ENCODE results near the gene ZNF423. TPM values are rescaled to one million over a fixed set of nuclear protein-coding genes. Genes with fewer than 3 reads are reported as not detected.
A peak's percentile ranks its signal among the peaks of the same experiment; 100 is the strongest.

Gene ZNF423
- polyA plus RNA-seq, 1 of the 3 experiments (the other 2 are of a cell fraction), result 1.2 TPM

DNA sequence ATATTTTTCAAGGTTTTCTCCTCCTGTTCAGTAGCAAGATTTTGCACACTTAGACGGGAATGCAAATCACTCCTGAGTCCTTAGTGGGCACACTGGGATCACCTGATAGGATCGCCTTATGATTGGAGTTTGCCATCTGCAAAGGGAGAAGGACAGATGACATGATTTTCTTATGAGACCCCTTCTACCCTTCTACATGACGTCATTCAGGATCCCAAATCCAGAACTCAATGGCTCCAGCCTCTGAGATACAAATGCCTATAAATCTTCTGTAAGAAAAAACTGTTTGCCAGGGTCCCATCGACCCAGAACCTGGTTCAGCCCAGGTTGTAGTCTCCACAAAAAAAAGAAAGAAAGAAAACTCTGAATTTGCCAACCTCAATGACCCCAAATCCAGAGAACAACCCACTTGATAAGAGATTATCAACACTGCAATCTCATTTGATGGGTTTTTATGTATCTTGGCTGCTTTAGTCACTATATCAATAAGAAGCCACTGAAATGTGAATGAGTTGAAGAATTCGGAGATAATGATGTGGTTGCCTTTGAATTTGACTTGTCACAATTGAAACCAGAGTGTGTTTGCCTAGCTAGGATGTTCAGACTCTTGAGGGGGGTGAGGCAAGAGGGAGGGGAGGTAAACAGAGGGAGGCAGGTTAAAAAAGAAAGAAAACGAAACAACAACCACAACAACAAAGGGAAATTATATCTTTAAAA lies 6.7 kb downstream of the ZNF423 start:
- Histone ChIP-seq H3K9ac (no peak overlapping the region), H3K4me2 (no peak overlapping the region), H3K79me2 (ENCODE audit: insufficient read depth) (no peaks in the 10 kb centered on the region), H3K27ac (ENCODE audit: low read depth in 2 of 2, low read length in 1 of 2) (peak overlapping the region in 1 of 2 experiments; percentile 92; a peak in 2 of 4 replicates), H4K20me1 (ENCODE audit: insufficient read depth) (no peaks in the 10 kb centered on the region; the same call in 1 of the 2 replicates), H3K4me1 (ENCODE audit: control insufficient read depth in 1 of 2, insufficient read depth in 2 of 2, low read depth in 1 of 2, low read length in 1 of 2) (peaks cover 8 to 81% of the 10 kb centered on the region in 2 experiments; a peak in 3 of 4 replicates), H3K27me3 (ENCODE audit: insufficient read depth) (no peaks in the 10 kb centered on the region), H3K9me3 (no peaks in the 10 kb centered on the region), H2AFZ (ENCODE audit: low read depth) (no peak overlapping the region), H3K9me2 (no peaks in the 10 kb centered on the region), H3F3A (replicated peaks; ENCODE audit: insufficient read depth) (no peaks in the 10 kb centered on the region), H3K4me3 (ENCODE audit: low read depth in 2 of 2, low read length in 1 of 2) (no peak overlapping the region), H3K36me3 (replicated peaks in 1 of 2; ENCODE audit: control insufficient read depth in 1 of 2, insufficient read depth in 2 of 2, low read length in 1 of 2) (no peaks in the 10 kb centered on the region)
- POLR2A ChIA-PET, result no interaction called here
- no peak for DNase-seq
- CTCF ChIA-PET, result interaction anchor here (0.7 to 3.0 kb wide), 6 partner anchors 9 to 218 kb away, joined by 3 to 12 read pairs (median 3); no protein-coding TSS in a partner anchor
- TF ChIP-seq, protein P1, sequence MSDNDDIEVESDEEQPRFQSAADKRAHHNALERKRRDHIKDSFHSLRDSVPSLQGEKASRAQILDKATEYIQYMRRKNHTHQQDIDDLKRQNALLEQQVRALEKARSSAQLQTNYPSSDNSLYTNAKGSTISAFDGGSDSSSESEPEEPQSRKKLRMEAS (IDR thresholded peaks at IDR 0.05; ENCODE audit: low read depth), result no peak
- TF ChIP-seq GATA2 (CRISPR knock-in tag; IDR thresholded peaks at IDR 0.05) (no peak), CHD2 (IDR thresholded peaks at IDR 0.05; ENCODE audit: low read length, partially characterized antibody) (no peak), YY1 (IDR thresholded peaks at IDR 0.05; ENCODE audit: low read depth) (no peak)
- 61% methylated on average over 6 of the region's 6 CpGs for WGBS (ENCODE audit: low lambda C conversion rate)

DNA sequence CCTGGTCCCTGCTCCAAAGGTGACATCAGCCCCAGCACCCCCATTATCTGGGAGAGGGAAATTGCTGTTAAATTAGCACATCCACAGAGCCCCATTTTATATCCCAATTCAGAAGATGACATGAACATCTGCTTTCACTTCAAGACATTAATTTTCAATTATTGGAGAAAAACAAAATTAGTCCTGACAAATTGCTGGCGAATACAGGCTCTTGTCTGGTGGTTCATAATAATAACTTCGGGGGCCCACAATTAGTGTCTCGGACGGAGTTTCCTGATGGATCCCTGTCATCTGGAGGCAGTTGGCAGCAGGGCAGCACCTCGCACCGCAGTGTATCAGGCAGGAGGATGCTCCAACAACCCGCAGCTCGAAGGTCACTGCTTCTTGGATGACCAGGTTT lies 7.4 kb downstream of the ZNF423 start:
- DNase-seq, result no peak
- CTCF ChIA-PET, result interaction anchor here (0.7 to 3.0 kb wide), 4 partner anchors 9 to 255 kb away, joined by 3 to 12 read pairs (median 3); no protein-coding TSS in a partner anchor
- 63% methylated on average over 8 of the region's 8 CpGs for WGBS (ENCODE audit: low lambda C conversion rate)

DNA sequence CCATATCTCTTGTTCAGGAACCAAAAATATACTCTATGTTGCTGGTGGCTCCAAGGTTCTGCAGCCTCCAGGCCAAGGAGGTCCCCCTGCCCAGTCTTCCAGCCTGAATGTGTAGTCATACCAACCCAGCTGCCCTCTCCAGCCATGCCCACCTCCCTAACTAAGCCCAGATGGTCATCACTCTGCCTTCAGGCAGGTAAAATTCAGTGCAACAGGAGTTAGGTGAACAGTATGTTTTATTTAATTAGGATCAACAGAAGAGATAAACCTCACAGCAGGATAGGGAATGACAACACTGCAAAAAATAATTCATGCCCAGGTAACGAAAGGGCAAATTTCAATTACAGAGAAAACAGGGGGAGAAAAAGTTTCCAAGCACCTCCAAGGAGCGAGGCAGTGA lies 9.1 kb downstream of the ZNF423 start:
- no peak for DNase-seq
- Histone ChIP-seq H3K27me3 (ENCODE audit: insufficient read depth) (no peaks in the 10 kb centered on the region), H4K20me1 (ENCODE audit: insufficient read depth) (no peaks in the 10 kb centered on the region; the same call in 1 of the 2 replicates), H3K27ac (ENCODE audit: low read depth in 2 of 2, low read length in 1 of 2) (peak overlapping the region in 1 of 2 experiments; percentile 92; a peak in 2 of 4 replicates), H3K9me3 (no peaks in the 10 kb centered on the region), H3K4me2 (no peak overlapping the region), H3K4me3 (ENCODE audit: low read depth in 2 of 2, low read length in 1 of 2) (no peak overlapping the region), H3K9me2 (no peaks in the 10 kb centered on the region), H2AFZ (ENCODE audit: low read depth) (no peak overlapping the region), H3K79me2 (ENCODE audit: insufficient read depth) (no peaks in the 10 kb centered on the region), H3K36me3 (replicated peaks in 1 of 2; ENCODE audit: control insufficient read depth in 1 of 2, insufficient read depth in 2 of 2, low read length in 1 of 2) (no peaks in the 10 kb centered on the region), H3K4me1 (ENCODE audit: control insufficient read depth in 1 of 2, insufficient read depth in 2 of 2, low read depth in 1 of 2, low read length in 1 of 2) (peaks cover 0 to 65% of the 10 kb centered on the region in 2 experiments; a peak in 2 of 4 replicates), H3K9ac (no peak overlapping the region), H3F3A (replicated peaks; ENCODE audit: insufficient read depth) (no peaks in the 10 kb centered on the region)
- ChIA-PET CTCF (interaction anchor here (0.6 to 3.0 kb wide), 3 partner anchors 11 to 182 kb away, joined by 4 to 12 read pairs (median 4); no protein-coding TSS in a partner anchor), POLR2A (no interaction called here)
- 50% methylated on average over 2 of the region's 2 CpGs for WGBS (ENCODE audit: low lambda C conversion rate)
- TF ChIP-seq NFIC (IDR thresholded peaks at IDR 0.05; ENCODE audit: borderline replicate concordance) (no peak), CHD2 (IDR thresholded peaks at IDR 0.05; ENCODE audit: low read length, partially characterized antibody) (peak; percentile 24), EZH2phosphoT487 (IDR thresholded peaks at IDR 0.05; ENCODE audit: borderline replicate concordance, low read depth) (no peak), SMC3 (IDR thresholded peaks at IDR 0.05; ENCODE audit: low read depth, low read length) (no peak), EP300 (IDR thresholded peaks at IDR 0.05; ENCODE audit: borderline replicate concordance in 1 of 2, low read depth in 1 of 2, low read length in 1 of 2) (peak in 1 of 2 experiments; percentile 71; a peak in 1 of 4 replicates), REST (IDR thresholded peaks at IDR 0.05; ENCODE audit: low read depth, low read length) (no peak), POLR2AphosphoS5 (IDR thresholded peaks at IDR 0.05; ENCODE audit: low read depth, low read length) (no peak), MEF2A (IDR thresholded peaks at IDR 0.05; ENCODE audit: borderline replicate concordance, low read depth) (no peak), FOSL2 (IDR thresholded peaks at IDR 0.05; ENCODE audit: borderline replicate concordance, low read depth) (no peak), USF1 (IDR thresholded peaks at IDR 0.05; ENCODE audit: borderline replicate concordance, low read depth) (no peak), TEAD4 (IDR thresholded peaks at IDR 0.05; ENCODE audit: borderline replicate concordance, insufficient read depth) (no peak), GATA2 (CRISPR knock-in tag; IDR thresholded peaks at IDR 0.05) (peak; percentile 80)

More for the DNA sequence above, 7.4 kb downstream of the ZNF423 start:
- H3K9me3 ChIP-seq, result no peaks in the 10 kb centered on the region
- H3K4me1 ChIP-seq (ENCODE audit: control insufficient read depth in 1 of 2, insufficient read depth in 2 of 2, low read depth in 1 of 2, low read length in 1 of 2), result peaks cover 1 to 79% of the 10 kb centered on the region in 2 experiments; a peak in 3 of 4 replicates
- H2AFZ ChIP-seq (ENCODE audit: low read depth), result no peak overlapping the region
- H3K79me2 ChIP-seq (ENCODE audit: insufficient read depth), result no peaks in the 10 kb centered on the region
- POLR2A ChIA-PET, result no interaction called here
- H3K36me3 ChIP-seq (replicated peaks in 1 of 2; ENCODE audit: control insufficient read depth in 1 of 2, insufficient read depth in 2 of 2, low read length in 1 of 2), result no peaks in the 10 kb centered on the region
- no peaks in the 10 kb centered on the region; the same call in 1 of the 2 replicates for H4K20me1 ChIP-seq (ENCODE audit: insufficient read depth)
- H3K4me2 ChIP-seq, result no peak overlapping the region
- H3K27ac ChIP-seq (ENCODE audit: low read depth in 2 of 2, low read length in 1 of 2), result peak overlapping the region in 1 of 2 experiments; percentile 92; a peak in 2 of 4 replicates
- no peak for TF ChIP-seq NFIC (IDR thresholded peaks at IDR 0.05; ENCODE audit: borderline replicate concordance)
- peak; percentile 71 for TF ChIP-seq RCOR1 (IDR thresholded peaks at IDR 0.05; ENCODE audit: low read length)
- peak in 1 of 2 experiments; percentile 89; a peak in 2 of 4 replicates for TF ChIP-seq EP300 (IDR thresholded peaks at IDR 0.05; ENCODE audit: borderline replicate concordance in 1 of 2, low read depth in 1 of 2, low read length in 1 of 2)
- H3K27me3 ChIP-seq (ENCODE audit: insufficient read depth), result no peaks in the 10 kb centered on the region
- H3K9me2 ChIP-seq, result no peaks in the 10 kb centered on the region
- no peak overlapping the region for H3K4me3 ChIP-seq (ENCODE audit: low read depth in 2 of 2, low read length in 1 of 2)
- no peaks in the 10 kb centered on the region for H3F3A ChIP-seq (replicated peaks; ENCODE audit: insufficient read depth)
- no peak overlapping the region for H3K9ac ChIP-seq
